Natural killer cell (primary cell): ENCODE measurements around the gene RNF186. TPM values are rescaled to one million over a fixed set of nuclear protein-coding genes. Genes with fewer than 3 reads are reported as not detected.

Experiments used
- ATAC-seq, 3 donors: fragments of 150-1000 bp in 2 of 3; fragments of 200-7000 bp in 1 of 3; cut with Tn5 transposase; 1 replicate in 1 of 3; 2 replicates in 2 of 3; pipeline ENCODE4 v1.10.0; 2021; ENCODE audit warnings: mild to moderate bottlenecking in 2 of 3, moderate library complexity in 2 of 3
- DNase-seq, 2 donors: peaks; one replicate each; pipeline versions ENCODE4 v3.0.0 to v3.0.0-alpha.2; 2013 to 2021; ENCODE audit warnings: mixed read lengths in 1 of 2
- H3K27ac ChIP-seq: one replicate; pipeline ENCODE4 v1.5.1; 2013; ENCODE audit warnings: mild to moderate bottlenecking, low read length
- H3K27me3 ChIP-seq: one replicate; pipeline ENCODE4 v1.6.1; 2013; ENCODE audit warnings: low read length; ENCODE audit not compliant: control insufficient read depth, insufficient read depth
- H3K36me3 ChIP-seq: one replicate; pipeline ENCODE4 v1.6.1; 2013; ENCODE audit warnings: low read length; ENCODE audit not compliant: control insufficient read depth, insufficient read depth
- H3K4me1 ChIP-seq: one replicate; pipeline ENCODE4 v1.6.1; 2013; ENCODE audit warnings: low read length; ENCODE audit not compliant: control insufficient read depth, insufficient read depth
- H3K4me3 ChIP-seq: one replicate; pipeline ENCODE4 v1.5.1; 2013; ENCODE audit warnings: low read length
- H3K9me3 ChIP-seq: one replicate; pipeline ENCODE4 v1.6.1; 2013; ENCODE audit warnings: low read length; ENCODE audit not compliant: control insufficient read depth, insufficient read depth
- H3K27ac Mint-ChIP-seq, 2 donors: one replicate each; pipeline ENCODE4 v1.8.0; 2022; ENCODE audit warnings: mild to moderate bottlenecking in 2 of 2, mixed read lengths in 2 of 2, moderate library complexity in 1 of 2
- H3K27me3 Mint-ChIP-seq, 2 donors: one replicate each; pipeline ENCODE4 v1.8.0; 2022; ENCODE audit warnings: low read depth in 2 of 2, mixed read lengths in 2 of 2
- H3K36me3 Mint-ChIP-seq: one replicate; pipeline ENCODE4 v1.8.0; 2022; ENCODE audit warnings: mixed read lengths
- H3K4me1 Mint-ChIP-seq, 2 donors: one replicate each; pipeline ENCODE4 v1.8.0; 2022; ENCODE audit warnings: mixed read lengths in 2 of 2
- H3K4me3 Mint-ChIP-seq: one replicate; pipeline ENCODE4 v1.8.0; 2022; ENCODE audit warnings: mild to moderate bottlenecking, moderate library complexity, mixed read lengths
- H3K9me3 Mint-ChIP-seq, 2 donors: one replicate each; pipeline ENCODE4 v1.8.0; 2022; ENCODE audit warnings: mixed read lengths in 2 of 2
- CTCF ChIP-seq: fragments of 200-600 bp; IDR thresholded peaks from one replicate; pipeline ENCODE4 v1.8.0; 2022; ENCODE audit warnings: antibody characterized with exemption
- WGBS: methylation state at CpG from one replicate; pipeline ENCODE4 v1.1.7; 2013; ENCODE audit warnings: missing lambda C conversion rate; ENCODE audit not compliant: insufficient coverage; 5-methylcytosine and 5-hydroxymethylcytosine counted together
- intact Hi-C: fragments of 100-400 bp; cut with micrococcal nuclease; formaldehyde crosslinking; loops from one replicate; pipeline ENCODE4 v1.14.2; 2022
- total RNA-seq, 4 donors: library from RNA; stranded (reverse); fragments of 120-200 nt in 1 of 4; gene quantifications; one replicate each; pipeline versions ENCODE4 v1.2.3 to v1.2.4, GENCODE V29; 2013 to 2022

Gene RNF186
- total RNA-seq, 3 donors from 2014 or later (not counting 1 experiment from before 2014, with no cell fraction given) = not detected

- 98% methylated on average over 5 of the region's 6 CpGs for WGBS
- peaks cover 0 to 12% of the 10 kb centered on the region in 2 donors for H3K4me1 Mint-ChIP-seq
- H3K4me3 ChIP-seq = no peak overlapping the region
Observed at GRCh38 chr1:19804831-19805251, 10.2 kb downstream of the RNF186 start.

DNA sequence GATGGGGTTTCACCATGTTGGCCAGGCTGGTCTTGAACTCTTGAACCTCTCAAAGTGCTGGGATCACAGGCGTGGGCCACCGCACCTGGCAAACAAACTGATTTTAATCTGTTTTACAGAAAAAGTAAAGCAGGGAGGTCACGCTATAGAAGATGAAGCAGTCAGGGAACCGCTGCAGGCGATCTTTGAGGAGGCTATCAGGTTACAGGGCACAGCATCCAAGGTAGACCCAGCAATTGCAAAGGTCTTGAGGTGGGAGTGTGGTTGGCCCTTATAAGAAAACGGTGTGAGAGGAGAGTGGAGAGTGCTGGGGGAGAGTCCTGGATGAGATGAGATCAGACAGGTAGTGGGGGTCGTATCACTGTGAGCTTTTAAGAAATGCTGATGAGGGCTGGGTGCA is 12.8 kb downstream of the RNF186 start:
- TF ChIP-seq CTCF = no peak
- intact Hi-C loops = no loop called here
- Mint-ChIP-seq H3K27me3 (peaks cover 0 to 2% of the 10 kb centered on the region in 2 donors), H3K4me1 (peaks cover 0 to 26% of the 10 kb centered on the region in 2 donors), H3K27ac (no peak overlapping the region), H3K9me3 (no peaks in the 10 kb centered on the region), H3K36me3 (no peaks in the 10 kb centered on the region), H3K4me3 (no peak overlapping the region)
- Histone ChIP-seq H3K4me1 (peaks cover 18% of the 10 kb centered on the region), H3K36me3 (no peaks in the 10 kb centered on the region), H3K27me3 (no peaks in the 10 kb centered on the region), H3K4me3 (no peak overlapping the region), H3K27ac (no peak overlapping the region), H3K9me3 (no peaks in the 10 kb centered on the region)
- DNase-seq = no peak
- ATAC-seq = no peak
- 88% methylated on average over 7 of the region's 7 CpGs for WGBS

More at GRCh38 chr1:19804831-19805251, 10.2 kb downstream of the RNF186 start:
- Mint-ChIP-seq H3K9me3 (no peaks in the 10 kb centered on the region), H3K4me3 (no peak overlapping the region), H3K27me3 (peaks cover 0 to 2% of the 10 kb centered on the region in 2 donors), H3K27ac (no peak overlapping the region), H3K36me3 (no peaks in the 10 kb centered on the region)
- Histone ChIP-seq H3K36me3 (no peaks in the 10 kb centered on the region), H3K27ac (no peak overlapping the region), H3K27me3 (no peaks in the 10 kb centered on the region), H3K9me3 (no peaks in the 10 kb centered on the region), H3K4me1 (peaks cover 9% of the 10 kb centered on the region)
- ATAC-seq = no peak
- DNase-seq = no peak
- intact Hi-C loops = no loop called here
- no peak for TF ChIP-seq CTCF

GRCh38 chr1:19800076-19800804 is 14.8 kb downstream of the RNF186 start:
- Histone ChIP-seq H3K4me1 (peaks cover 18% of the 10 kb centered on the region), H3K27me3 (no peaks in the 10 kb centered on the region), H3K36me3 (no peaks in the 10 kb centered on the region), H3K27ac (peak overlapping the region; percentile 70), H3K9me3 (no peaks in the 10 kb centered on the region), H3K4me3 (peak overlapping the region; percentile 80)
- ATAC-seq = peak; percentile 48 to 62 (median 58)
- Mint-ChIP-seq H3K27me3 (peaks cover 0 to 2% of the 10 kb centered on the region in 2 donors), H3K4me1 (peaks cover 0 to 31% of the 10 kb centered on the region in 2 donors), H3K27ac (peak overlapping the region; percentile 82 to 89), H3K9me3 (no peaks in the 10 kb centered on the region), H3K36me3 (no peaks in the 10 kb centered on the region), H3K4me3 (peak overlapping the region; percentile 96)
- 19% methylated on average over 32 of the region's 33 CpGs for WGBS
- TF ChIP-seq CTCF = no peak
- intact Hi-C loops = no loop called here
- peak; percentile 21 to 69 for DNase-seq
